Measurements from ENCODE around the gene APOM.

Gene APOM

DNA sequence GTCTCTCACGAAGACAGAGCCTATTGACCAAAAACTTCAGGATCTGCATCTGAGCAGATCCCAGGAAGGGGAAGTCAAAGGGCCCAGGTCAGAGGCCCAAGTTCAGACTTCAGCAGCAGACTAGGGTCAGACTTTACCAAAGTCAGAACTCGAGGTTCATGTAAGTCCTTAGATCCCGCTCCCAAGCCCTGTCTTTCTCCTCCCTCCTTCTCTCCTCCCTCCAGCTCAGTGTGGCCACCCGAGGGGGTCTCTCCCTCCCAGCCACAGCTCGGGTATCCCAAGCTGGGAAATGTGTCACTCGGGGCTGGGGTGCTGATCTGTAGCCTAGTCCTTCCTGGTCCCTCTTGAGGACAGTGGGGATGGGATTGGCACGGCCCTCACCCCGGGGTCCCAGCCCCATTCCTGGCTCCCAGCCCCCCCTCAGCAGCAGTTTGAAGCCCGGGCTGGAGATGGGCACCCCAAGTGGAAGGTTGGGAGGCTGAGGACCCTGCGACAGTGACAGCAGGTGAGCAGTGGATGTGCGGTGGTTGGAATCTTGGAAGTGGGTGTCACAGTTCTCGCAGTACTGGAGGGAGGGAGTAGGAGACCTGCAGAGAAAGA lies 6.5 kb downstream of the APOM start:
- ChIA-PET POLR2A (interaction anchor here (0.6 to 7.4 kb wide), 6 partner anchors 9 to 145 kb away, joined by 3 to 180 read pairs (median 9); partner anchors contain the start of genes APOM, BAG6, DDX39B and LSM2), CTCF (interaction anchor here (0.6 to 1.1 kb wide), 3 partner anchors 64 to 199 kb away, joined by 3 to 7 read pairs (median 5); partner anchors contain the start of gene ATP6V1G2)
- Histone ChIP-seq H3K4me1 (ENCODE audit: control insufficient read depth, insufficient read depth, low read length) (peaks cover 6% of the 10 kb centered on the region; the same call in 1 of the 2 replicates), H3K4me3 (ENCODE audit: low read depth, low read length) (no peak overlapping the region), H3K9me3 (ENCODE audit: control insufficient read depth, insufficient read depth, low read depth, low read length) (no peaks in the 10 kb centered on the region), H3K27ac (ENCODE audit: extremely low read depth, low read depth, low read length) (no peak overlapping the region), H3K36me3 (ENCODE audit: control insufficient read depth in 2 of 2, insufficient read depth in 1 of 2, low read length in 2 of 2) (peaks cover 3 to 45% of the 10 kb centered on the region in 2 experiments; a peak in 2 of 3 replicates)
- no peak for TF ChIP-seq ZXDB (tag by site-specific recombination; IDR thresholded peaks at IDR 0.05)
- no peak for TF ChIP-seq ZNF843 (tag by site-specific recombination; IDR thresholded peaks at IDR 0.05)
- no peak for TF ChIP-seq ZNF560 (tag by site-specific recombination; IDR thresholded peaks at IDR 0.05; ENCODE audit: borderline replicate concordance)
- TF ChIP-seq, protein P1, sequence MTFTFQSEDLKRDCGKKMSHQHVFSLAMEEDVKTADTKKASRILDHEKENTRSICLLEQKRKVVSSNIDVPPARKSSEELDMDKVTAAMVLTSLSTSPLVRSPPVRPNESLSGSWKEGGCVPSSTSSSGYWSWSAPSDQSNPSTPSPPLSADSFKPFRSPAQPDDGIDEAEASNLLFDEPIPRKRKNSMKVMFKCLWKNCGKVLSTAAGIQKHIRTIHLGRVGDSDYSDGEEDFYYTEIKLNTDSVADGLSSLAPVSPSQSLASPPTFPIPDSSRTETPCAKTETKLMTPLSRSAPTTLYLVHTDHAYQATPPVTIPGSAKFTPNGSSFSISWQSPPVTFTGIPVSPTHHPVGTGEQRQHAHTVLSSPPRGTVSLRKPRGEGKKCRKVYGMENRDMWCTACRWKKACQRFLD (tag by site-specific recombination; IDR thresholded peaks at IDR 0.05) = no peak
- TF ChIP-seq GLIS2 (tag by site-specific recombination; IDR thresholded peaks at IDR 0.05) = peak; percentile 50
- TF ChIP-seq ZNF777 (tag by site-specific recombination; IDR thresholded peaks at IDR 0.05; ENCODE audit: borderline replicate concordance) = no peak
- TF ChIP-seq OSR2 (tag by site-specific recombination; IDR thresholded peaks at IDR 0.05) = 0 out of 2 replicates have a peak, but pooled peaks have one; percentile 2
- no peak for TF ChIP-seq ZNF266 (tag by site-specific recombination; IDR thresholded peaks at IDR 0.05; ENCODE audit: low read depth)
- no peak for TF ChIP-seq ZNF621 (tag by site-specific recombination; IDR thresholded peaks at IDR 0.05)
- no peak for TF ChIP-seq ZNF184 (tag by site-specific recombination; IDR thresholded peaks at IDR 0.05)
- TF ChIP-seq, protein P2, sequence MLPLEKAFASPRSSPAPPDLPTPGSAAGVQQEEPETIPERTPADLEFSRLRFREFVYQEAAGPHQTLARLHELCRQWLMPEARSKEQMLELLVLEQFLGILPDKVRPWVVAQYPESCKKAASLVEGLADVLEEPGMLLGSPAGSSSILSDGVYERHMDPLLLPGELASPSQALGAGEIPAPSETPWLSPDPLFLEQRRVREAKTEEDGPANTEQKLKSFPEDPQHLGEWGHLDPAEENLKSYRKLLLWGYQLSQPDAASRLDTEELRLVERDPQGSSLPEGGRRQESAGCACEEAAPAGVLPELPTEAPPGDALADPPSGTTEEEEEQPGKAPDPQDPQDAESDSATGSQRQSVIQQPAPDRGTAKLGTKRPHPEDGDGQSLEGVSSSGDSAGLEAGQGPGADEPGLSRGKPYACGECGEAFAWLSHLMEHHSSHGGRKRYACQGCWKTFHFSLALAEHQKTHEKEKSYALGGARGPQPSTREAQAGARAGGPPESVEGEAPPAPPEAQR (tag by site-specific recombination; IDR thresholded peaks at IDR 0.05) = no peak
- TF ChIP-seq BCL11A (tag by site-specific recombination; IDR thresholded peaks at IDR 0.05; ENCODE audit: low read depth) = no peak
- no peak for TF ChIP-seq ZNF544 (tag by site-specific recombination; IDR thresholded peaks at IDR 0.05)
- no peak for TF ChIP-seq SCRT2 (tag by site-specific recombination; IDR thresholded peaks at IDR 0.05)
- no peak for TF ChIP-seq ZNF138 (tag by site-specific recombination; IDR thresholded peaks at IDR 0.05; ENCODE audit: borderline replicate concordance)

DNA sequence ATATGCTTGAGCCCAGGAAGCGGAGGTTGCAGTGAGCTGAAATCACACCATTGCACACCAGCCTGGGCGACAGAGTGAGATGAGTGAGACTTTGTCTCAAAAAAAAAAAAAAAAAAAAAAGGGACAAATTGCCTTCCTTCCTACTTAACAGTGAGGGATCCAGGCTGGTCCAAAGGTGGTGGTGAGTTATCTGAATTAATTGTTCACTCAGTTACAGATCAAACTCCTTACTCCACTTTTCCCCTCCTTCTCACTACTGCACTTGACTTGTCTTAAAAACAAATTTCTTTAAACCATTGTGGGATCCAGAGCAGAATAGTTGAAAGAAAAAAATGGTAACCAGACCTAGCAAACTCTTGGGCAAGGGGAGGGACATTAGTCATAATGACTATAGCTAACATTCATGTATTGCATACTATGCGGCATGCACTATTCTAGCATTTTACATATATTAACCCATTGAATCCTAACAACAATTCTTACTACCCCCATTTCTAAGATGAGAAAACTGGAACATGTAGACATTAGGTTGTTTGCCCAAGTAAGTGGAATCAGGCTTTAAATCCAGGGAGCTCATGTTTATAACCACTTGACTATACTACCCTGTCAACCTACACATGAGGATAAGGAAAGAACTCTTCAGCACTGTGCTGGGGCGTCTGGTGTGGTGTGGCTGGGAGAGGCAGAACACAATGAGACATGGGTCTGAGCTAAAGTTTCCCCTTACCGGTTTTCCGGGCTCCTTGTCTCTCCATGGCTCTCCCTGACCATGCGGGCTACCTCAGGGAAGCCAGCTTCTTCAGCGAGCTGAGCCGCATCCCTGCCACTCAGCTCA lies 7.6 kb downstream of the APOM start:
- no peak overlapping the region for H3K27ac ChIP-seq (ENCODE audit: extremely low read depth, low read depth, low read length)
- peaks cover 6% of the 10 kb centered on the region; the same call in 1 of the 2 replicates for H3K4me1 ChIP-seq (ENCODE audit: control insufficient read depth, insufficient read depth, low read length)
- no peaks in the 10 kb centered on the region for H3K9me3 ChIP-seq (ENCODE audit: control insufficient read depth, insufficient read depth, low read depth, low read length)
- POLR2A ChIA-PET = interaction anchor here (0.6 to 7.4 kb wide), 11 partner anchors 10 to 215 kb away, joined by 3 to 180 read pairs (median 3); partner anchors contain the start of genes APOM, ATP6V1G2, BAG6 and HSPA1B
- TF ChIP-seq ZNF621 (tag by site-specific recombination; IDR thresholded peaks at IDR 0.05) = no peak
- TF ChIP-seq, protein P3, sequence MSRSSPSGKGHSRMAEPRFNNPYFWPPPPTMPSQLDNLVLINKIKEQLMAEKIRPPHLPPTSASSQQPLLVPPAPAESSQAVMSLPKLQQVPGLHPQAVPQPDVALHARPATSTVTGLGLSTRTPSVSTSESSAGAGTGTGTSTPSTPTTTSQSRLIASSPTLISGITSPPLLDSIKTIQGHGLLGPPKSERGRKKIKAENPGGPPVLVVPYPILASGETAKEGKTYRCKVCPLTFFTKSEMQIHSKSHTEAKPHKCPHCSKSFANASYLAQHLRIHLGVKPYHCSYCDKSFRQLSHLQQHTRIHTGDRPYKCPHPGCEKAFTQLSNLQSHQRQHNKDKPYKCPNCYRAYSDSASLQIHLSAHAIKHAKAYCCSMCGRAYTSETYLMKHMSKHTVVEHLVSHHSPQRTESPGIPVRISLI (tag by site-specific recombination; IDR thresholded peaks at IDR 0.05) = peak; percentile 72; the same call in 1 of the 2 replicates
- no peak for TF ChIP-seq SP3 (tag by site-specific recombination; IDR thresholded peaks at IDR 0.05)
- peaks cover 12 to 46% of the 10 kb centered on the region in 2 experiments; a peak in 2 of 3 replicates for H3K36me3 ChIP-seq (ENCODE audit: control insufficient read depth in 2 of 2, insufficient read depth in 1 of 2, low read length in 2 of 2)
- CTCF ChIA-PET = interaction anchor here (0.6 to 1.3 kb wide), 7 partner anchors 10 to 259 kb away, joined by 3 to 6 read pairs (median 3); partner anchors contain the start of gene ATP6V1G2
- H3K4me3 ChIP-seq (ENCODE audit: low read depth, low read length) = peak overlapping the region; percentile 92

Measured in HEK293 (cell line).